GM18861 (cell line): ENCODE data around the gene A3GALT2.

Source experiments
- ATAC-seq: cut with Tn5 transposase; IDR thresholded peaks from one replicate; pipeline ENCODE4 v1.9.1; 2021; ENCODE audit not compliant: unreplicated experiment

Gene A3GALT2

DNA sequence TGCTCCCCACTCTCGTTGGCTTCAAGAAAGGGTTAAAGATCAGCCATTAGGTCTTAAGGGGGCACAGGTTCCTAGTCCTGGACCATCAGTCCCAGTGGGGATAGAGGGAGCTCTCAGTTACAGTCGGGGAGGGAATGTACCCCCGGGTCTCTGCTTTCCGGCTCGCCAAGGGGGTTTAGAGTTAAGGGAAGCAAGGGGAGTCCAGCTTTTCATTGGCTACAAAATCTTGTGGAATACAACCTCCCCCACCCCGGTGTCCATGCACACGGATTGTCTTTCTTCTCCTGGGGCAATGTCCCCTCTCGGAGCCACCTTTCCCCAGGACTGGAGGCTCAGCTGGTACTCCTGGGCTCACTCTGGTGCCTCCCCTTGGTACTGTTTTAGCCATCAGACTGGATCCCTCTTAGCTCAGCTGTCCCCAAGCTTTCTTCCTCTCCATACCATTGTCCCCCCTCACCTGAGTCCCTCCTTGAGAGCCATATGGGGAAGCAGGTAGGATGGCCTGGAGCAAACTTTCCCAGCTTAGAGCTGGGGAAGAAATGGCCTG, at the start of gene A3GALT2:
A3GALT2 (minus strand) TSS at position 480 of the 547 bp plus-strand sequence; CDS start at position 480, 0 bp downstream.
- ATAC-seq: no peak

DNA sequence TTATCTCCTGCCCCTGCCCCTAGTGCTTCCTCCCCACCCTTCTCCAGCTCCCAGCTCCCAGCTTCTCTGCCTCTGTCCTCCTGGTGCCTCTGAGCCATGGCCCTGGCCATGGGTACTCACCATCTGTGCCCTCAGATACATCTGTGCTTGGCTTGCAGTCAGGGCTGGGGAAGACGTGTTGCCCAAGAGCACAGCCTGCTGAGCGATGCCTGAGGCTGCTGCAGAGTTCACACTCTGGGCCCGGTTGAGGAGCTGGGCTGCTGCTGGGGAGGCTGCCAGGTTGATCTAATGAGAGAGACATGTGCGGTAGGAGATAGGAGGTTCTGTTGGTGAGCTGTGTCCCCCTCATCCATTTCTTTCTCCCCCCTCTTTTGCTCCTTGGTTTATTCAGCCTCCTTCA, 49.4 kb upstream of the A3GALT2 start:
- no peak for ATAC-seq

DNA sequence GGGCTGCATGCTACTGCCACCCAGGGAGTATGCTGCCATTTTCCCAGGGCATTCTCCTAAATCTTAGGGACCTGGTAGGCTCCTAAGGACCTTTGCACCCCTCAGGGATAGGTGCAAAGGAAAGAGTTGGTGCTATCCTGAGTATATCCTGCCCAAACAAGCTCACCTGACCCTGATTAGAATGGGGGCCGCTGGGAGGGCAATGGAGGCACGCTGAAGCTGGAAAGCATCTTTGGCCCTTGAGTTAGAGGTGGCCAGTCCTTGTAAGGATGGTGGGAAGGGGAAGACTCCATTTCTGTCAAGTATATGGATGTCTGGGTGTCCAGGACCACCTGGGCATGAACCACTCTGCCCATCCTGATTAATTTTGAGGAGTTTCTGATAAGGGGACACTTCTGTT, 48.9 kb upstream of the A3GALT2 start:
- ATAC-seq: no peak

DNA sequence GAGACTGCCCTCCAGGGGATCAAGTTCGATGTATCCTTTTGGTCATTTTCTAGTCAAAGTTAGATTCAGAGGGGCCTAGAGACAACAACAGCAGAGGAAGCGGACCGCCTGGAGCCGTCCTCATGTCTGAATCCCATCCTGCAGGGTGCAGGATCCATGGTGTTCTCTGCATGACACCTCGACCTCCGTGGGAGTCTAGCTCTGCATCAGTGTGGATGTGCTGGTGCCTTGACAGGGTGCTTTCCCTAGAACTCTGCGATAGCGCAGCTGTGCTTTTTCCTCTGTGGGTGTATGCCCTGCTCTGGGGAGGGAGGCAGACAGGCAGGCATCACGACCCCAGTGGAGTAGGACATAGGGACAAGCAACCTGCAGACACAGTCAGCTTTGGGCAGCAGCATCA, 48.2 kb upstream of the A3GALT2 start:
- ATAC-seq: no peak

DNA sequence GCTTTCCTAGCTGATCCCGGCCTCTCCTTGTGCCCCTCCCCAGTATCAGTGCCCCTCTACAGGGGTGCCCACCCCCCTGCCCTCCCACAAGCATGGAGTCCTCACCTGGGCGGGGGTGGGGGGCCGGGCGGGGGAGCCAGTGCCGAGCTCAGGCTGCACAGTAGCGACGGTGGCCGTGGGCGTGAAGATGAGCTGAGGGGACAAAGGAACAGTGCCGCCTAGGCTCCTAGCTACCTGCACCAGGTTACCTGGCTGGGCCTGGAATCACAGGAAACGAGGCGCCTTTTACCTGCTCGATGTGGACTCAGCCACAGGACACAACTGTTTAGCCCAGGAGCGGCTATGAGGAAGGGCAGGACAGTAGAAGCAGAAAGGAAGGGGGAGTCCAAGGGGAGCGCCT, 47.5 kb upstream of the A3GALT2 start:
- ATAC-seq: no peak

DNA sequence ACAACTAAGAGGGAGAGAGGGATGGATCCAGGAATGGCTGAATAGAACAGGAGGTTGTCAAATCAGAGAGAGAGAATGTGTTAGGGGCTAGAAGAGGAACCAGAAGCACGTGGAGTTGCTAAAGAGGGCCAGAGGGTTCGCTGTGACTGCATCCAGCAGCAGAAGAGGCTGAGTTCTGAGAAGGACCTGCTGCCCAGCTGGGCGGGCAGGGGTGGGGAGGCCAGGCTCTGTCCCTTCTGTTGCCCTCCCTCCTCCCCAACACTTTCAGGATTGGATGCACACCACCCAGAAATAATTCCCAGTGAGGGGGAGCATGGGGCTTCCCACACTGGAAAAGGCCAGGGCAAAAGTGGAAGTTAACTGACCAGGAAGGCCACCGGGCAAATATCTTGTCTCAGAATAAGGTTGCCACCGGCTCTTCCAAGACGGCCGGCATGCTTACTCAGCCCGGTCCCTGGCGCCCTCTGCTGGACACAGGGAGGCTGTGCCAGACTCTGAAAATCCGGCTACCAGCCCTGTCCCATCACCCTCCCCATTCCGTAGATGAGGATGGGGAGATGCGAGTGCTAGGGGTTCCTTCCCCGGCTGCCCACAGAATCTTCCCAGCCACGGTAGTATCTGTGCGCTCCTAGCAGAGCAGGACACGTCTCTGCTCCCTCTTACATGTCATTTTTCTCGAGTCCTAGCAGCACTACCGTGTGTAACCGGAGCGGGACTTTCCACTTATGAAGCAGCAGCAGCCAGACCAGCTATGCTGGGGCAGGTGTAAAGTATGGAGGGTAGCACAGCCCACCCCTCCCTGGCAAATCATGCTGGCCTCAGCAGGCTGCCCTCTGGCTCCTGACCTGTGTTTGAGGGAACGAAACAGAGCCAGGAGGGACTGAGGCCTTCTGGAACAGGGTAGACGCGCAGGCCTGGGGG, 46.8 kb upstream of the A3GALT2 start:
- no peak for ATAC-seq

DNA sequence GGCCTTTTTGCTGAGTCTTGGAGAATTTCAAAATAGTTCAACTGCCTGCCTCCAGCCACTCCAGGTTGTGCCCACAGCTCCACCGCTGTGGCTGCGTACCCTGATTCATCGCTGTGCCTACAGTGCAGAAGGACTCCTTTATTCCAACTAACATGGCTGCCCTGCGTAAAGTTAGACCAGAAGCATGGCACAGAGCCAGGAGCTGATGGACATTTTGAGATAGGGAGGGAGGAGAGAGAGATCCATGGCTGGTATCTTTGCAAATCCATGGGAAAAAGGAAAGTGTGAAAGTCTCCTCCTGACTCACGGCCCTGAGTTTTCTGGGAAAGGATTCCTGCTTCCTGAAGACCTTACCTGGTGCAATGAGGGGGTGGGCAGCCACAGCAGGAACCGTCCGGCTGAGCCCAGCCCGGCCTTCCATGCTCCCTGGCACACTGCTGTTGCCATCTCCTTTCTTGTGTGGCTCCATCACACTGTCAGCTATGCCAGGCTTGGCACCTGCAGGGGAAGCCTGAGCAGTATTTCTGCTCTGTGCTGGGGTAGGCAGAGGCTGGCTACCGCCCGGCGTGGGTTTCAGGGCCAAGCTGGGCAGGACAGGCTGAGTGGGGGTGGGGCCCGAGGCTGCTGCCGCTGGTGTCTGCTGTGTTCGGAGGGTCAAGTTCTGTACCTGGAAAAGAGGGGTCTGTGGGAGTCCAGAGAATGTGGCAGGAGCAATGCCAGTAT, 46.0 kb upstream of the A3GALT2 start:
- ATAC-seq: no peak

DNA sequence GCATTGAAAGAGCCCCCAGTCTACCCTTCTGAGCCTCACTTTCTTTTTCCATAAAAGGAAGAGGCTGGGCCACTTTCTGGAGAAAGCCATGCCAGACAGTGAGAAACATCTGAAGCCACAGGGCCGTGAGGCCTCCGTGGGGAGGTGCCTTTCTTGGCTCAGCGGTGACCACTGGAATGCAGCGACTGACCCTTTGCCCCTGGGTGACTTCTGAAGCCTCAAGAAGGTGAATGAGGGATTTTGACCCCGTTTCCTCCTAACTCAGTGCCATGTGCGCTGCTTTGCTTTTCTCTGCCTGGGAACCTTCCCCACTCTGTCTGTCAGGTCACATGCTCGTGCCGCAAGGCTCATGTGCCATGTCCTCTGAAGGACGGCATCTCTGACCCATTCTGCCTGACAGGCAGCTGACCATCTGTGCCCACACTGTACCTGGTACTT, 44.7 kb upstream of the A3GALT2 start:
- no peak for ATAC-seq

DNA sequence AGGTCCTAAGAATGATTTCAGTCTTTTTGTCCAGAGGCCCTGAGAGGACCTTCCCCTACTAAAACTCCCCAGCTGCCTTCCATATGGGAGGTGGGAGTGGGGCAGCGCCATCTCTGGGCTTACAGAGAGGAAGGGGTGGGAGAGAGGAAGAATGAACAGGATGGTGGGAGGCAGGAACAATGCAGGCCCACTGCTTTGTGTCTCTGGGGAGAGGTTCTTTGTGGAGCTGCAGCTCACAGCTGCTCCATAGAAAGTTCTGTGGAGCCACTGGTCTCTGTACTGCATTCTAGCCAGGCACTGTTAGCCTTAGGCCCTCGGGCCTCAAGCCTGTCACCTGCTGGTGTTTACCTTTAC, 43.6 kb upstream of the A3GALT2 start:
- no peak for ATAC-seq

DNA sequence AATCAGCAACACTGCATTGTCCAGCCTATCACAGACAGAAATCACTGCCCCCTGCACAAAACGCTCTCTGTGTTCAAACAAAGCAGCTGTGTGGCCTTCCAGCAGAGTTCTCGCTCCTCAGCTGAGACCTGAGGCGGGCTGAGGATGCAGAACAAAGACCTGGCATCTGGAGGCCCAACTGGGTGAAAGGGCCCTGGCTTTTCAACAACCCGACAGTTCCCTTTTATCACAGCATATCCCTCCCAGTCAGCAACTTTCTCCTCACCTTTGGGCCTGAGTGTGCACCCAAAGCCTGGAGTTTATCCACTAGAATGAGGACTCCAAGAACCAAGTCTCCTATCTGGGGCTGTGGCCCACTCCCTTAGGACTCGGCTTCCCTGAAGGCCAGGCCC, 42.6 kb upstream of the A3GALT2 start:
- ATAC-seq: no peak

DNA sequence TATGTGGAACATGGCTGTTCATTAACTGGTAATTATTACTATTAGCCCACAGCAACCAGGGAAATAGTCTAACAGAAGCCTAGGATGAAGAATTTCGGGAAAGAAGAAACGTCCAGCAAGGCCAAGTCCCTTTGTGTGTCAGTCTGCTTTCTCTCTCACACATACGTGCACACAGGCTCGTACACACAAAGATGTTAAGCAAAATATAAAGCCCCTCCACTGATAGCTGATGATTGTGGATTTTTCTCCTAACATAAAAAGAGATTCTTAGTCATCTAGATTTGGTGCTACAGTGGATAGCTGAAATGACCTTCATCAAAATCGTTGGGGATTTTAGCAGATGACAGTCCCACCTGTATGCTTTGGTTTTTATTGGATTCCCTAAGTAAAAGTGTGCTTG, 42.1 kb upstream of the A3GALT2 start:
- no peak for ATAC-seq

DNA sequence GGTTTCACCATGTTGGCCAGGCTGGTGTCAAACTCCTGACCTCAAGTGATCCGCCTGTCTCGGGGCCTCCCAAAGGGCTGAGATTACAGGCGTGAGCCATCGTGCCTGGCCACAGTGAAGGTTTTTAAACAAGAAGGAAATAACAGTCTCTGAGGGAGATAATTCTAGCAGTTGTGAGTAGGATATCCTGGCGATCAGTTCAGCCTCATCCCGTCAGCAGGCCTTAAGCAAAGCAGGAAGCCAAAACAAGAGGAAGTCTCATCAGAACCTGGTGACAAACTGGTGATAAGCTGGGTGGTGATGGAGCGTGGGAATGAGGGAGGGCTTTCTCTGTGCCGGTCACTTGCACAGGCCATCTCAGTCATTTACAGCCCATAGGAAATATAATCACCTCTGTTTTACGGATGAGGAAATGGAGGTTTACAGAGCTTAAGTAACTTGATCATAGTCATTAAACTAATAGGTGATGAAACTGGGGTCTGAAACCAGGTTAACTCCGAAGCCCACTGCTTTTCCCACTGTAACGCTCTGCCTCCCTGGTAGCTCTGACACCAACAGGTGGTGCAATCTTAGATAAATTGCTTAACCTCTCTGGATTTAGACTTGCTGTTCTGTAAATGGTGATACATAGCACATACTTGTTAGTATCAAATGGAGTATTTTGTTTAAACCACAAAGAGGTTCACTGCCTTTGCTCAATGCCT, 40.8 kb upstream of the A3GALT2 start:
- ATAC-seq: no peak

DNA sequence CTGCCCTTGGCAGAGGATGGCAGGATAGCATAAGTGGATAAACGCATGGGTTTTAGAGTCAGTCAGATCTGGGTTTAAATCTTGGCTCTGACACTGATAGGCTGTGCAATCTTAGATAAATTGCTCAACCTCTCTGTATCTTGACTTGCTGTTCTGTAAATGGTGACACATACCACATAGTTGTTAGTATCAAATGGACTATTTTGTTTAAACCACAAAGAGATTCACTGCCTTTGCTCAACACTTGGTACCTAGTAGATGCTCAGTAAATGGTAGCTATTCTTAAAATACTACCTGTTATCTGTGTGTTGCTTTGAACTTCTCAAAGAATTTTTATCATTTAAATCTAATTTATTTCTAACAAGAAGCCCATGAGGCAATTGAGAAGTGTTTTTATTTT, 39.5 kb upstream of the A3GALT2 start:
- no peak for ATAC-seq

DNA sequence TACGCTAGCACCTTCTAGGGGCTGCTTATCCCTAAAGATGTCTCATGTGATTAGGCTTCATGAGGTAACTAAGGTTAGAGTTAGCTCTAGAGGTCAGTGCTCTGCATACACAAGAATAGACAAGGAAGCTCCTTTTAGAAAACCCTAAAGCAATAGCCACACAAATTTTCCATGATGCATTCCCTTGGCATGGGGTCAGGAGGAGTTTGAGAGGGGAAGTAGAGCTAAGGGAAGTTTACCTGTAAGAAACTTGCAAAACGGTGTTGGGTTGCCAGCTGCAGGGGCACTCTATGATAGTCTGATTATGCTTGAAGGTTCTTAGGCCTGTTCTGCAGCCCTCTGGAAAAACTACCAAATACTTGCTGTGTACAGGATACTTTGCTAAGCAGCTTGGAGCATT, 39.0 kb upstream of the A3GALT2 start:
- no peak for ATAC-seq

DNA sequence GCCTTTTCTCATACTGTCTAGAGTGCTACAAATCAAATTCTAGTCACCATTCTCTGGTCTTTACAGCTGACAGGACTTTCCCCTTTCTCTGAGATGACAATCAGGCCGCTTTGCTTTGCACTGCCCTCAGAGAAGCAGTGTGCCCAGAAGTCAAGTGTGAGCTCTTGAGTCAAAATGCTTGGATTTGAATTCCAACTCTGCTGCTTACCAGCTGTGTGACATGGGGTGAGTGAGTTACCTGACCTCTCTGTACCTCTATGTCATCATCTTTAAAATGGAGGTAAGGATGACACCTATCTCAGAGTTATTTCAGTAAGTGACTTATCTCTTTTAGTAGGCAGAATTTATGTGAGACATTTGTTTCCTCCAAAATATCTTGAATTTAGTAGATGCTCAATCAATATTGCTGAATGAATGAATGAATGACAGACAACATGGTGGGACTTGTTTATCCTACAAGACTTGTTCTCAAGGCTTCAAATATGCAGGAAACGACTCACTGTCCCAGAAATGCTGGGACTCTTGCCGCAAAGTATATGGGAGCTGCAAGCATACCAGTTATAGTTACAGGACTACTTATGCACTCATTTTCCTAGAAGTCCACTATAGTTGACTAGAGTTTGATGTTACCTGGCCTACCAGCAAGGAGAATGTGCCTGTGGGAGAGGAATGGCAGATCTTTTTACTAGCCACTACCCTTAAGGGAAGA, 38.1 kb upstream of the A3GALT2 start:
- no peak for ATAC-seq

DNA sequence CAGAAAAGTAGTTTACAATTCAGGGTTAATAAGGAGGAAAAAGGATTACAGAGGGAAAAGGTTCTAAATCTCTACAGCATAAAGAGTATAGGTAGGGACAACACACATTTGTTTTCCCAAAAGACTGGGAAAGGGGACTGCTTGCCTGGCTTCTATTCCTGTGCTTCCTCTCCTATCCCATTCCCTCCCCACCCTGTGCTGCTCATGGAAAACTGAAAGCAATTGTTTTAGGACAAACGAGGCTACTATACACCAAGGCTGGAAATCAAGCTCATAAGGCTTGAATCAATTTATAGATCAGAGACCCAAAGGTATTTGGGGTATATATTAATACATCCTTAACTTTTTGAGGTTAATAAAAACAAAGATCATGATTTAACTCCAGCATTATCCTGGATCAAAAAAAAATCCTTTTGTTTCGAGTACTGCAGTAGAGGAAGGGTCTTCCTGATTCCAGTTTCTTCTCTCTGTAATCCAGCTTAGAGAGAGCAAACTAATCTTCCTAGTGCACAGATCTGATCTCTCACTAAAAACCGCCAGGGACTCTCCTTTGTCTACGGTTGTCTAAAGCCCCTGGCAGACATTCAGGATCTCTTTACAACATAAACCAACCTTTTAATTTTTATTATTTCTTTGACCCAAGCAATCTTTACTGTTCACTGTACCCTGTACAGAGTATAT, 37.4 kb upstream of the A3GALT2 start:
- no peak for ATAC-seq

DNA sequence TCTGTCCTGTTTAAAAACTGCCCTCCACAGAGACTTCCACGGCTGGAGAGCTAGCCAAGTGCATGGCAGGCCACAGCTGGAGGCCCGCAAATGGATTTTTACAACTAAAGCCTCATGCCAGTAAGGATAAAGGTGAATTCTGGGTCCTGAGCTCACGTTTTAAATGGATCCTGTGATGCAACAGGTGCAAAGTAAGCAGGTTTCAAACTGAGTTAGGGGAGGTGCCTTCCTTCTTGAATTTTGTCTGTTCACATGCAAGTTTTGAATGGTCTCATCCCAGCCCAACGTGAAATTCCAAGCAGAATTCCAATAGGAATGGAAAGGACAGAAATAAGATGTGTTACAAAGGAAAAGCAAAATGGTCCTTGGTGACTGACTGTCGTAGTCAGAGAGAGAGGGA, 36.2 kb upstream of the A3GALT2 start:
- no peak for ATAC-seq

DNA sequence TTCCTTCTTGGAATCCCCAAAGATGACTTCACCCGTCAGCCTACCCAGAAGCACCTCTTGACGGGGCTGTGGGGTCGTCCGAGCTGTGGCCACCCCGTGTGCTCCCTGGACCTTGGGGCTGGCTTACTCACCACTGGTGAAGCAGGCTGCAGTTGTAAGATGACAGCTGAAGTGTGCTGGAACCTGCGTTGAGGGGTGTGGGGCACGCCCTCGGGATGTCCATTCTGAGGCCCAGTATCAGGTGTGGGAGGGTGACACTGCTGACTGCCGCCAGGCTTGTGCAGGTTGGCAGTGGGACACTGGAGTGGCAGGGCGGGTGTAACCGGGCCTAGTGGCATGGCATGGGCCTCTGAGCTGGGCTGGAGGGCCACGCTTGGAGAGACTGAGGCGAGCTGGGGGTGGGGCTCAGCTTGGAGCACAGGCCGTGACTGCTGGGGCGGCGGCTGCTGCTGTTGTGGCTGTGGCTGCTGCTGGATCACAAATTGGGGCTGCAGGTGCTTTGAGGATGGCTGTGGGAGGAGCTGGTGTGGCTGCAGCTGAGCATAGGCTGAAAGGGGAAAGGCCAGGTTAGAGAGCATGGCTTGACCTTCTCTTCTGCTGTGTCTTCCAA, 33.9 kb upstream of the A3GALT2 start:
- no peak for ATAC-seq

DNA sequence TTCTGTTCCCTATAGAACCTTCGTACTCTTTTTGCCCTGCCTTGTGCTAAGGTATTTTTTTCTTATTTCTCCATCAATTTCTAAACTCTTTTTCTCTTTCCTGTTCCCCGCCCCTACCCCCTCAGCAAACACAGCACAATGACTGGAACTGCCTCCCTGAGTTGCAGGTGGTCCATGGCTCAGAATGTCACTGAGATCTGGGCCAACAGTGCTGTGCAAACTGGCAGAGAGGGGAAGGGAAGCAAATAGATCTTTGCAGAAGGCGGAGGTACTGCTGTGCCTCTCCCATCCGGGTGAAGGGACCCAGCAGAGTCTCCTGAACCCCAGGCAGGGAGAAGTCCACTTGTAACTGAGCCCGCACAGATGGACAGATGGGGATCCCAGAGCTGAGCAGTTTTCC, 32.6 kb upstream of the A3GALT2 start:
- no peak for ATAC-seq

DNA sequence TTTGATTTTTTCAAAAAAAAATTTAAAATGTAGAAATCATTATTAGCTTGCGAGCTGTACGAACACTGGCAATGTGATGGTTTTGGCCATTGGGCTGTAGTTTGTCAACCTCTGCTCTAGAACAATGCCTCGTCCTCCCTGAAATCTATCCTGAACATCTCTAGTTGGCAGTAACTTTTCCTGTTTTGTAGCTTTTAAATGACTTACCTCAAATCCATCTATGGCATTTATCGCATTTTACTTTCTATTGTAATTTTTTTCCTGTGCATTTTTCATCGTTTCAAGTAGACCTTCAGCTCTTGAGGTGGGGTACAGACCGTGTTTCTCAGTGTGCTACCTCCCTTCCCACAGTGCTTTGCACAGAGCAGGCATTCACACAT, 30.4 kb upstream of the A3GALT2 start:
- ATAC-seq: no peak
